Measurements from ENCODE around the gene ELP1.
"Not testable (repeated sequence)": the region's sequence is repeated elsewhere in the genome, so short reads cannot be mapped to it uniquely, and the experiment has no call there.

The ELP1 gene

GRCh38 chr9:108933718-108934322 is at the start of gene ELP1:
Gene ELP1 (minus strand): TSS chr9:108934124. CDS start chr9:108931146, 2,978 bp downstream.
- DNase-seq: peak in 1 of 2 experiments; percentile 54

- DNase-seq: no peak
Observed at GRCh38 chr9:108980893-108981292, 47.0 kb upstream of the ELP1 start.

GRCh38 chr9:108978205-108978604 is 44.3 kb upstream of the ELP1 start:
- DNase-seq: no peak

- DNase-seq: no peak
Observed at GRCh38 chr9:108973895-108974294, 40.0 kb upstream of the ELP1 start.

GRCh38 chr9:108972626-108973209 is 38.8 kb upstream of the ELP1 start:
- DNase-seq: no peak

GRCh38 chr9:108972186-108972585 is 38.3 kb upstream of the ELP1 start:
- DNase-seq: no peak

GRCh38 chr9:108971392-108971791 is 37.5 kb upstream of the ELP1 start:
- DNase-seq: not testable (repeated sequence)

- no peak for DNase-seq
Observed at GRCh38 chr9:108967916-108968315, 34.0 kb upstream of the ELP1 start.

GRCh38 chr9:108963459-108964143 is 29.7 kb upstream of the ELP1 start:
- DNase-seq: no peak

- DNase-seq: no peak
Observed at GRCh38 chr9:108961151-108961550, 27.2 kb upstream of the ELP1 start.

- DNase-seq: no peak
Observed at GRCh38 chr9:108960331-108960730, 26.4 kb upstream of the ELP1 start.

- DNase-seq: no peak
Observed at GRCh38 chr9:108956631-108957026, 22.7 kb upstream of the ELP1 start.

GRCh38 chr9:108956022-108956630 is 22.2 kb upstream of the ELP1 start:
- DNase-seq: no peak

GRCh38 chr9:108953983-108954574 is 20.2 kb upstream of the ELP1 start:
- DNase-seq: no peak

- DNase-seq: no peak
Observed at GRCh38 chr9:108951578-108951977, 17.7 kb upstream of the ELP1 start.

- no peak for DNase-seq
Observed at GRCh38 chr9:108950168-108950567, 16.2 kb upstream of the ELP1 start.

- no peak for DNase-seq
Observed at GRCh38 chr9:108939975-108940374, 6.1 kb upstream of the ELP1 start.

- no peak for DNase-seq
Observed at GRCh38 chr9:108937561-108938305, 3.8 kb upstream of the ELP1 start.

- no peak for DNase-seq
Observed at GRCh38 chr9:108934323-108934893, 484 bp upstream of the ELP1 start, which contains the start of gene ABITRAM. Gene ABITRAM (plus strand): TSS chr9:108934400. CDS start chr9:108934487, 87 bp downstream.

GRCh38 chr9:108933231-108933717 is 650 bp downstream of the ELP1 start:
- no peak for DNase-seq

- DNase-seq: no peak
Observed at GRCh38 chr9:108928386-108928785, 5.5 kb downstream of the ELP1 start.

GRCh38 chr9:108924466-108924865 is 9.5 kb downstream of the ELP1 start:
- no peak for DNase-seq
